Stimulated activated CD4-positive, alpha-beta T cell treated with anti-CD3 and anti-CD28 coated beads, Interleukin-1b, Interleukin-23, amount 100 ng/mL, for 24 hours (primary cell): ENCODE data around the gene ZC3H18.

ENCODE experiments used
- DNase-seq, 4 experiments: peaks; one replicate each; pipeline ENCODE4 v3.0.0-alpha.2; 2020; ENCODE audit warnings: low read depth in 4 of 4, low spot score in 1 of 4

The ZC3H18 gene

GRCh38 chr16:88671806-88672205 is 101.6 kb downstream of the ZC3H18 start:
- no peak for DNase-seq

DNA sequence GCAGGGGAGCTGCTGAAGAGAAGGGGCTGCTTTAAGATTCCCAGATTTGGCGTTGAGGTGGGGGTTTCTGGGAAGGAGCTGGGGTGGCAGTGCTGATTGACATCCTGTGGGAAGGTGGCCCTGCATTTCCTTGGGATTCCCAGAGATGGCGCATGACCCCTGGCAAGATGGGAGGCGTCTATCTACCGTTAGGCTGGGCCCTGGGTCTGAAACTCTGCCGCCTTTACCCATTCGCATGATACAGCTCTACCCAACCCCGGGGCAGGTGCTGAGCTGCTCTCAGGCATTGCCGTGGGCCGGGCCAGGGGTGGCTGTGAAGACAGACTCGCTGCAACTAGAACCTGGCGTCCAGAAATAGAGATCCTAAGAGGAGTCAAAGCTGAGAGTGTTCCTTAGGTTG is 102.6 kb downstream of the ZC3H18 start:
- DNase-seq, result no peak

- no peak for DNase-seq
Measured at GRCh38 chr16:88673716-88674379, 103.6 kb downstream of the ZC3H18 start.

DNA sequence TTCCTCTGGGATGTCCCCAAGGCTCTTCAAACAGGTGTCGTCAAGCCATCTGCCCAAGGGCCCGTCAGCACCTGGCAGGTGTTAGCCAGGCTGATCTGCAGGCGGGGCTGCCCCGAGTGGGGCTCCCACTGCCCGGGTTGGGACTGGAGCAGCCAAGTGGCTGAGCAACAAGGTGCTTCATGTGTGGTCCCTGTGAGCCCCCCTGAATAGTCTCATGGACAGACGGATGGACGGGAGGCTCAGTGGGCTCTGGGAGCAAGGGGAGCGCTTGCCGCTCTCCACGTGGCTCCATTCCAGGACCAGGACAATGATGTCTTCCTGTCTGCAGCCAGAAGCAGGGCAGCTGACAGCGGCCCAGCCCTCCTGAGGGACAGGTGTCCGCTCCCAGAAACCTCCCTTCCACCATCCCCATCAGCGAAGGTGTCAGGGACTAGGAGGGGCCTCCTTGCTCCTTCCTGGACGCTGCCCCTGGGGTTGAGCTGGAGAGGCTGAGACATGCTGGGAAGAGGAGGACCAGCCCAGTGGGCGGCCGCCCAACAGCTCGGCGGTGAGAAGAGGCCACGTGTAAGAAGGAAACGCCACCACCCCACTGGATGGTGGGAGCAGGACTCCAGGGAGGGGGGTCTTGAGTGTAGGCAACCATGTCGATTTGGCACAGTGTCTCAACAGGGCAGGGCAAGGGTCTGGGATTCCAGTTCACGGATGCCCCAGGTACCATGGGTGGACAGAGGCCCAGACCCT is 106.5 kb downstream of the ZC3H18 start:
- DNase-seq, result no peak

DNA sequence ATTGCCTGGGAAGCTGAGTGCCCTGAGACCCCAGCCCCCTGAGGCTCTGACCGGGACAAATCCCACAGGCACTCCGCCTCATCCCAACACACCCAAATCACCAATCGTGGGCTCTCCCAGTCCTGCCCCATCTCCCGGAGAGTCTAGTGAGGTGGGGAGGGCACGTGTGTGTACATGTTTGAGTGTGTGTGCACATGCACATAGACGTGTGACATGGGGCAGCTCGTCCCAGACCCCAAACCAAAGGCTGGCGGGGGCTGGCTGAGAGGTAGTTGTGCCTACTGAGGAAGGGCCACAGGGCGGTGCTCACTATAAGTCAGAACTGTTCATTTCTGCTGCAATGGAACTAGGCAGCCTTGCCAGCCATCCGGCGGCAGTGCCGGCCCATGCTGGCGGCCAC is 107.5 kb downstream of the ZC3H18 start:
- no peak for DNase-seq

DNA sequence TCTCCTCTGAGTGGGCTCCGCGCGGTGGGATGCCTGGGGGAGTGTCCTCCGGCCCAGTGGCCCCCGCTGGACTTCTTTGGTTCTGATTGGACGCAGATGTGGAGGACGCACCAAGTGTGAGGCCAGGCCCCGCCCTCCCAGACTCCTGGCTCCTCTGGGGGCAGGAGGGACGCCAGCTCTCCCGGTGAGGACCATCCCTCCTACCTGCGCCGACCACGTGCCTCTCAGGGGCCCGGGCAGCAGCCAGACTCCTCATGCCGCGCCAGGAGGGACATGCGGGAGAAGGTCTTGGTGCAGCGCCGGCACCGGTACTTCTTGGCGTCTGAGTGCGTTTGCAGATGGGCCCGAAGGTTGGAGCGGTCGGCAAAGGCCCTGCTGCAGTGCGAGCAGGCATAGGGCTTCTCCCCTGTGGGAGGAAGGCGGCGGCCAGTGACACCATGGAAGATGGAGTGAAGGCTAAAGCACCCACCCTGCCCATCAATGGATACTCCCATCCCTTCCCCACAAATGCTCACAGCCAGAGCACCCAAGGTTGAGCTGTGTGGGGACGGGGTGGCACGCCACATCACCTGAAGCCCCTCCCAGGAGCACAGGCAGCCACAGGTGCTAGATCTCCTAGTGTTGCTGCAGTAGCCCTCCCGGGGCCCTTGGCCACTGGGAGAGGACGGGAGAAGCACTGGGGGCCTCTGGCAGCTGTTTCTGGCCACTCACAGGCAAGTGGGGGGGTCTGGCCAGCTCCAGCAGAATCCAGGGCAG is 108.2 kb downstream of the ZC3H18 start:
- no peak for DNase-seq

DNA sequence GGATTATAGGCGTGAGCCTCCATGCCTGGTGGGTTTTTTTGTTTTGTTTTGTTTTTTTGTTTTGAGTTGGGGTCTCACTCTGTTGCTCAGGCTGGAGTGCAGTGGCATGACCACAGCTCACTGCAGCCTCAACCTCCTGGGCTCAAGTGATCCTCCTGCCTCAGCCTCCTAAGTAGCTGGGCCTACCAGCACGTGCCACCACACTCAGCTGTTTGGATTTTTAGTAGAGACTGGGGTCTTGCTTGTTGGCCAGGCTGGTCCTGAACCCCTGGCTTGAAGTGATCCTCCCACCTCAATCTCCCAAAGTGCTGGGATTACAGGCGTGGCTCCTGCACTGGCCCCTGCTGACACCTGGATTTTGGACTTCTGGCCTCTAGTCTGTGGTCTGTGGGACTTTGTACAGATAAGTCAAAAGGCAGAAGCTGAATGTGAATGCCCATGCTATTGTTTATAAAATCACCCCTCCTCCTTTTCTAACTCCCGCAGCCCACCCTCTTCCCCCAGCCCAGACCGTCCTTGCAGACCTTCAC is 110.4 kb downstream of the ZC3H18 start:
- no peak for DNase-seq

GRCh38 chr16:88681084-88681680 is 111.0 kb downstream of the ZC3H18 start:
- DNase-seq, result peak in 1 of 4 experiments; percentile 52
